HG03558 (cell line): ENCODE results near the gene SLC9A9.
"Not testable (repeated sequence)": the region's sequence is repeated elsewhere in the genome, so short reads cannot be mapped to it uniquely, and the experiment has no call there.

ENCODE experiments used
- ATAC-seq: cut with Tn5 transposase; IDR thresholded peaks from one replicate; pipeline ENCODE4 v1.9.1; 2021; ENCODE audit warnings: moderate number of reproducible peaks; ENCODE audit not compliant: unreplicated experiment; ENCODE audit errors: extremely low read depth

SLC9A9 gene

GRCh38 chr3:143283432-143284128, 564.7 kb downstream of the SLC9A9 start:
- ATAC-seq: no peak

GRCh38 chr3:143280984-143281383, 567.3 kb downstream of the SLC9A9 start:
- ATAC-seq: no peak

DNA sequence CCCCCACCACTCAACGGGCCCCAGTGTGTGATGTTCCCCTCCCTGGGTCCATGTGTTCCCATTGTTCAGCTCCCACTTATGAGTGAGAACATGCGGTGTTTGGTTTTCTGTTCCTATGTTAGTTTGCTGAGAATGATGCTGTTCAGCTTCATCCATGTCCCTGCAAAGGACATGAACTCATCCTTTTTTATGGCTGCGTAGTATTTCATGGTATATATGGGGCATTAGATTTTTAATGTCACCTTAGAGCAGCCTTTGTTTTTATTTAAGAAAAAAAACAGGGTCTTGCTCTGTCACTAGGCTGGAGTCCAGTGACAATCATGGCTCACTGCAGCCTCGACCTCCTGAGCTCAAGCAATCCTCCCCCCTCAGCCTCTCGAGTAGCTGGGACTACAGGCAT, 568.7 kb downstream of the SLC9A9 start:
- ATAC-seq: not testable (repeated sequence)

DNA sequence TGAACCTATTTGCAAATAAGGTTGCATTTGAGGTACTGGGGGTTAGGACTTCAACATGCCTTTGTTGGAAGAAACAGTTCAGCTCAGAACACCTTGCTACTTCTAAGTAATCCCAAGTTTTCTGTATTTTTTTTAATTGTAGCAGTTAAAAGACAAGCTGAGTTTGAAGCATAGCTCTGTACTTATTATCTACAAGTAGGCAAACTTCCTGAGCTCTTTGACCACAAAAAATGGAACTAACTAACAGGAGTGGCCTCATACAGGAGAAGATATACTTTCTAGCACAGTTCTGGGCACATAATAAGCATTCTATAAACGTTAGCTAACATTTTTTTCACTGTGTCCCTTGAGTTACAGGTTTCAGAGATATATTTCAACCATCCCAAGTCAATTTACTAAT, 569.5 kb downstream of the SLC9A9 start:
- ATAC-seq: no peak

- no peak for ATAC-seq
Measured at GRCh38 chr3:143277531-143277930, 570.7 kb downstream of the SLC9A9 start.

GRCh38 chr3:143276592-143276991, 571.7 kb downstream of the SLC9A9 start:
- ATAC-seq: peak; percentile 90

DNA sequence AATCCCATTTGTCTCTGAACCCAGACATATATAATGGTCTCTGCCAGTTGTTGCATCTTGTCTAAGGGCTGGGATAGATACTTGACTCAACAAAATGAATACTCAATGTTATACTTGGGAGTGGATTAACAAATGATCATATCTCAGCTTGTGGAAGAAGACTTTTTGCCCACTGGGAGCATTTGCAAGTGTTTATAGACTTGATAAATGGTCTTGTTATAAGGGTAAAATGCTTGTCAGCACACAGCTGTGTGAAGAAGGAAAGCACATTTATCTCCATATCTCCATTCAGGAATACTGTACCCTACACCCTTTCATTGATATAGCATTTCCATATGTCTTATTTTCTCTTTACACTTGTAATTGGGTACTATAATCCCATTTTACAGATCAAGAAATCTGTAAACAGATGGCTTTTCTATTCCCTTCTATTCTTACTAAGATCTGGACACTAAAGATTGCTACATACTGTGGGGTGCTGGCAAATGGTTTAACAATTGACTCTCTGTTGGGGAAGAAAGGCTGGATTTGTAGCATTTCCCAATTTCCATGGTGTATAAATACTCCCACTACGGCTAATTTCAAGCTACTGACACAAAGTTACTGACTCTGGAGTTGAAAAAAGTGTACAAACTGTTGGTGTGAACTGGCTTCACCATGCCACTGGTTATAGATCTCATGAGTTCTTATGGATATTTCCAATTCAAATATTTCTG, 574.1 kb downstream of the SLC9A9 start:
- ATAC-seq: no peak

GRCh38 chr3:143271136-143271535, 577.1 kb downstream of the SLC9A9 start:
- ATAC-seq: no peak

DNA sequence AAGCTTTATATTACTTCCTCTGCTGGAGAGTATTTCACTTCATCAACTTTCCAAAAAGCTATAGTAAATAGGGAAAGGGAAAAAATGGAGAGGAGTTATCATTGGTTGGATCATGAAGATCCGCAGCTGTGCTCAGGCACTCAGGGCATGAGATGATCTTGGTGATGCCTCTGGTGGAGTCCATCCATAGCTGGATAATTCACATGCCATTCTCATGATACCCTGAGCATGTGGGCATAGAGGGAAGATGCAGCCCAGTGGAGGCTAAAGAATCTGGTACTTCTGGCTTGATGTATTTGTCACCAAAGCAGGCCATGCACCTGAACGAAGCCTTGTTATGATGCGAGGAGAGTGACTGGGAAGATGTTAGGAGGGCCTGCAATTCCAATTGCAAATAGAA, 578.5 kb downstream of the SLC9A9 start:
- ATAC-seq: no peak

DNA sequence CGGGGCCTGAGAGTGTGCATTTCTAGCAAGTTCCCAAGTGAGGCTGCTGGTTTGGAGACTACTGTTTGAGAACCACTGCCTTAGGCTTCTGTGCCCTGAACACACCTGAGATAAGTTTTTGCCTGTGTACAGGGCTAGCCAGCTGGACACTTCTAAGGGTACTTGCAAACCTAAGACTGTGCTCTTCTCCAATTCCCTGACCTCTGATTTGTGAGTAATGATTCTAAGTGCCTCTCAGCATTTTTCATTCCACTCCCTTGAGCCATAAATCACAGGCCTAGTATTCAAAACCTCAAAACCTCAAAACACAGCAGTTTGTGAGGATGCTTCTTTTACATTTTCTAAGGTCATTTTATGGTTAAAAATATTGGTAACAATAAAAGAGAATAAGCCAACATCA, 580.3 kb downstream of the SLC9A9 start:
- ATAC-seq: no peak

DNA sequence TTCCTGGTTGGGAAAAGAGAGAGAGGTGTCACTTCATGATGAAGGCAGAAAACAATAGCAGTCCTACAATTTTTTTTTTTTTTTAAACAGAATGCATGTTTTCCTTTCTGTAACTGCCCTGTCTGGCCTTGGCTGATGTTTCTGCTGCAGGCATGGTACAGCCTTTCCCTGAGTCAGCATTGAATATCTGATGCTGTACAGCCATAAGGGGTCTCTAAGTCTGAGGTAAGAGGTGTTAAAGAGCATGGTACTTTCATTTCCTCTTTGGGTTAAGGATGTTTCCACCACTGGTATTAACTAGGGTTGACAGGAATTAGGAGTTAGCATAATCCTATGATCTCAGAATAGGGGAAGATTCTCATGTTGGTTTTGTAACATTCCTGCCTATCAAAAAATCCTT, 581.3 kb downstream of the SLC9A9 start:
- ATAC-seq: peak; percentile 54

DNA sequence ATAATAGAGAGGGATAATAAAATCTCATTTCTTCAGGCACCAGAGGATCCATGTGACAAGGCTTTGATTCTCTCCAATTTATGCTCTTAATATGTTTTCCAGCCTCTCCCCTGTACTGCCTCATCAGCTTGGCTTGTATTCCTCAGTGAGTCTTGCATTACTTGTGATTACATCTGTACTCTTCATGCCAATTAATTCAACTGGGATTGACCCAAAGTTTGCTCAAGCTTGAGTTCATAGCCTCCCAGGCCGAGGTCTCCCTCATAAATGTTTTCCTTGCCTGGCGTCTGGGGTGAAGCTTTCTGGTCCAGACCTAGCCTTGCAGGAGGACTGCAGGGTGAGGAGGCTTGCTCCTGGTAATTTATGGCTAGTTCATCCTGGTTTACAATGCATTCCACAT, 581.8 kb downstream of the SLC9A9 start:
- ATAC-seq: no peak

GRCh38 chr3:143265501-143266070, 582.7 kb downstream of the SLC9A9 start:
- ATAC-seq: no peak

DNA sequence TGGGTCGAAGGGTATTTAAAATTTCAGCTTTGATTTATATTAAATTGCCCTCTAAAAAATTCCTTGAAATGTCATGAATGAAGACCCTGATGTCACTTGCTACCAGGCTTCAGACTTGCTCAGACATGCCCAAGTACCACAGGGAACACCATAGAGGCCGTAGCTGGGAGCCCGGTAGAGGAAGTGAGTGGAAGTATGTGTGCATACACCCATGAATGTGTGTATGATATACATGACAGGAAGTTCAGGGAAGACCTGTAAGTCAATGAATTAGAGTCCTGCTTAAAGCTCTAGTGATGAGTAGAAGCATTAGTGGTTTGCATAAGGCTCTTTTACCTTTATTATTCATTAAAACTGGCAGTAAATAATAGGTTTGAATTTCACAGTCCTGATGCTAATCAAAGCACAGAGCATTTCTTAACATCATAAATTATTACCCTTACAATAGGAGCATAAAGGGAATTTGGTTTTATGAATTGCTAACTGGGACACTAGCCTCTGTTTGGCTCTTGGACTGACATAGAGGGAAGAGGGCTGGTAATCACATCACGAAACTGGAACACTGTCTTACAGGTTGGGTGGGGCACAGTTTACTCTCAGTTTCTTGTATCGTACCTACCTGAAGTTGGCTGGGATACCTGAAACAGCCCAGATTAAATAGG, 584.3 kb downstream of the SLC9A9 start:
- ATAC-seq: no peak

- ATAC-seq: no peak
Measured at GRCh38 chr3:143261848-143262247, 586.4 kb downstream of the SLC9A9 start.

DNA sequence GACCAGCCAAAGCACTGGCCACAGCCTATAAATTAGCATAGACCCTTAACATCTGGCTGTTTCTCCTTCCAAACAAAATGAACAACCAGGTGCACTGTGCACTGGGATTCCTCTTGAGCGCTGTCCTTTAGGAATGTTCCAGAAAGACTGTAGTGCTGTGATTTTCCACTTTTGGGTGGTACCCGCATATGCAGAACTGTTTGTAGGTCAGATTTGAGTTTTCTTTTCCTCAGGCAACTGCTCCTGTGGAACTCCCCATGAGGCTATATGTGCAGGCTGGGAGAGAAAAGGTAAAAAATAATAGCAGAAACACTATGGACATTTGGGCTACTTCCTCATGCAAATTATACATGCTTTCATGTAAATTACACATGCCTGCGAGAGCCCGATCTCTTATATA, 589.6 kb downstream of the SLC9A9 start:
- no peak for ATAC-seq

DNA sequence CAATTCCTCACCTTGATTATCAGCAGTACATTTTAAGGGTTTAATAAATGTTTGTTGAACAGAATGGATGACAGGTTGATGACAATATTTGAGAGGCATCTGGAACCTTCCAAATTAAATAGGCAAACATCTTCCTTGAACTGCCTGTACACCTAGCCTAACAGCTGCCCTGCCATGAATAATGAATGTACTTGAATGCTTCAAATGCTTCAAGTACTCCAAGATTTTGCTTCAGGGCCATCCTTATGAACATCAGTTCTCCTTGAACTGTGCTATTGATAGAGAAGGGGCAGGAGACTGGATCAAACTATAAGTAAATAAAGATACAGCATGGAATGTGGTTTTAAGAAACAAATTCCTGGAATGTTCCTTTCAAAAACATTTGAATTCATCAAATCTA, 591.9 kb downstream of the SLC9A9 start:
- no peak for ATAC-seq

- ATAC-seq: no peak
Measured at GRCh38 chr3:143255739-143256138, 592.5 kb downstream of the SLC9A9 start.

DNA sequence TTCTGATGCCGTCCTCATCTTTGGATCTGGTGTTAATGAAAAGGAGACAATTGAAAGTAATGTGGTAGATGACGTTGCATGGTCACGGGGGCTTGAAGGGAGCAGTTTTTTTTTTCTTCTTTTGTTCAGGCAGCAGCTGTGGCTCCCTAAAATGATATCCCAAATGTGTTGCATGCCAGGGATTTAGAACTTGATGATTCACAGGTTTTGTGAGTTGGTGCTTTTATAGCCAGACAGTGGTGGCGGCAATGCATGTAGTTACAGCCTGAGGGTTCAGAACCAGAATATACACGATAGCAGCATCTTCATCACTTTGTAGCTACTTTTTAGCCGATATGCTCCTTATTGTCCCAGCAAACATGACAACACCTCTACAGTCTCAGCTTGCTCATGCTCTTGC, 595.3 kb downstream of the SLC9A9 start:
- ATAC-seq: no peak

DNA sequence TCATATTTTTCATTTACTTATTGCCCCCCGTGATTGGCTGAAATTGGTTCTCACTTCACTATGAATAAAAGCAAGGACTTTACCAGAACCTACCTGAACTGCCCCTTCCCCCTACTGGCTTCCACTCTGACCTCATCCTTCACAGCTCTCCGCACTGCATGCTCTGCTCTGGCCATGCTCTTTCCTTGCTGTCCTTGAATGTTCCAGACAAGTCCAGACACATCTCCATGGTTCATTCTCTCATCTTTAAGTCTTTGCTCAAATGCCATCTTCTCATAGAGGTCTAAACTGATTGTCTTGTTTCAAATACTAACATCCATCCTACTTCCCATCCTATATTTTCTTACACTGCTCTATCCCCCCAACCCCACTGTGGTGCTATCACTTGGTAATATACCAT, 599.3 kb downstream of the SLC9A9 start:
- ATAC-seq: no peak

GRCh38 chr3:143247073-143247472, 601.2 kb downstream of the SLC9A9 start:
- no peak for ATAC-seq
